SK-N-SH (cell line): ENCODE results near the gene ENOX2. TPM values are rescaled to one million over a fixed set of nuclear protein-coding genes. Genes with fewer than 3 reads are reported as not detected.
A peak's percentile ranks its signal among the peaks of the same experiment; 100 is the strongest.

Experiments used
- CTCF ChIA-PET: fragments of 300-600, 350-600 bp; formaldehyde crosslinking; extraction: SDS; loops from one replicate; lab custom pipeline; 2021; lab: Yijun Ruan, JAX
- POLR2A ChIA-PET: fragments of 350-600 bp; sonication (Branson Sonifier 250); formaldehyde crosslinking; extraction: SDS; loops from one replicate; lab custom pipeline; 2020; ENCODE audit warnings: antibody characterized with exemption, inconsistent platforms; lab: Yijun Ruan, JAX
- DNase-seq: peaks from one replicate; pipeline ENCODE4 v3.0.0; 2012
- H2AFZ ChIP-seq: fragments of 200-600 bp; sonication (generic); 2 replicates; pipeline ENCODE4 v1.8.1; 2016; ENCODE audit warnings: antibody characterized with exemption, mild to moderate bottlenecking, low read depth
- H3F3A ChIP-seq: fragments of 200-600 bp; sonication (generic); replicated peaks from 2 replicates; pipeline ENCODE3; 2016; ENCODE audit warnings: antibody characterized with exemption, mild to moderate bottlenecking; ENCODE audit not compliant: insufficient read depth
- H3K27ac ChIP-seq, 2 experiments: fragments of 200-500 bp in 1 of 2; fragments of 200-600 bp in 1 of 2; sonication (Bioruptor generic) in 1 of 2; sonication (generic), shearing (Covaris generic) in 1 of 2; 2 replicates each; pipeline versions ENCODE4 v1.5.1 to v1.6.1; 2014 to 2016; ENCODE audit warnings: low read depth in 2 of 2, inconsistent platforms in 1 of 2, low read length in 1 of 2, mild to moderate bottlenecking in 1 of 2, mixed read lengths in 1 of 2
- H3K27me3 ChIP-seq: fragments of 200-600 bp; sonication (generic), shearing (Covaris generic); 2 replicates; pipeline ENCODE4 v1.6.1; 2016; ENCODE audit warnings: mixed run types; ENCODE audit not compliant: insufficient read depth
- H3K36me3 ChIP-seq, 2 experiments: fragments of 200-500 bp in 1 of 2; fragments of 200-600 bp in 1 of 2; sonication (Bioruptor generic) in 1 of 2; sonication (generic) in 1 of 2; replicated peaks in 1 of 2; 2 replicates each; pipeline versions ENCODE3 to v1.5.1; 2014 to 2016; ENCODE audit warnings: low read length in 1 of 2, mild to moderate bottlenecking in 1 of 2; ENCODE audit not compliant: insufficient read depth in 2 of 2, control insufficient read depth in 1 of 2
- H3K4me1 ChIP-seq, 2 experiments: fragments of 200-500 bp in 1 of 2; fragments of 200-600 bp in 1 of 2; sonication (Bioruptor generic) in 1 of 2; sonication (generic), shearing (Covaris generic) in 1 of 2; 2 replicates each; pipeline versions ENCODE4 v1.5.1 to v1.6.1; 2014 to 2016; ENCODE audit warnings: low read depth in 1 of 2, low read length in 1 of 2, mixed run types in 1 of 2; ENCODE audit not compliant: insufficient read depth in 2 of 2, control insufficient read depth in 1 of 2
- H3K4me2 ChIP-seq: fragments of 200-600 bp; sonication (generic), shearing (Covaris generic); 2 replicates; pipeline ENCODE4 v1.6.1; 2017; ENCODE audit warnings: mixed run types
- H3K4me3 ChIP-seq, 2 experiments: fragments of 200-500 bp in 1 of 2; fragments of 200-600 bp in 1 of 2; sonication (Bioruptor generic) in 1 of 2; sonication (generic), shearing (Covaris generic) in 1 of 2; 2 replicates each; pipeline versions ENCODE4 v1.5.1 to v1.8.1; 2014 to 2016; ENCODE audit warnings: low read depth in 2 of 2, inconsistent platforms in 1 of 2, low read length in 1 of 2, mild to moderate bottlenecking in 1 of 2, mixed read lengths in 1 of 2, moderate library complexity in 1 of 2
- H3K79me2 ChIP-seq: fragments of 200-600 bp; sonication (generic); 2 replicates; pipeline ENCODE4 v1.8.1; 2017; ENCODE audit warnings: mild to moderate bottlenecking; ENCODE audit not compliant: insufficient read depth
- H3K9ac ChIP-seq: fragments of 200-600 bp; sonication (generic); 2 replicates; pipeline ENCODE4 v1.6.1; 2017; ENCODE audit warnings: mixed run types
- H3K9me2 ChIP-seq: fragments of 200-600 bp; sonication (generic); 2 replicates; pipeline ENCODE4 v1.6.1; 2017; ENCODE audit warnings: mixed run types
- H3K9me3 ChIP-seq: fragments of 200-600 bp; sonication (generic); 2 replicates; pipeline ENCODE4 v1.6.1; 2017; ENCODE audit warnings: mixed run types, mild to moderate bottlenecking, moderate library complexity
- H4K20me1 ChIP-seq: fragments of 200-600 bp; sonication (generic); 2 replicates; pipeline ENCODE4 v1.6.1; 2017; ENCODE audit warnings: mild to moderate bottlenecking, mixed run types; ENCODE audit not compliant: insufficient read depth
- EP300 ChIP-seq, 2 experiments: IDR thresholded peaks; 2 replicates each; pipeline versions ENCODE4 v1.4.0 to v1.6.1; 2012; ENCODE audit warnings: borderline replicate concordance in 1 of 2, low read depth in 1 of 2, low read length in 1 of 2
- EZH2phosphoT487 ChIP-seq: fragments of 200-600 bp; sonication (generic); IDR thresholded peaks from 2 replicates; pipeline ENCODE4 v1.6.1; 2017; ENCODE audit warnings: low read depth, mixed run types, mild to moderate bottlenecking, antibody characterized with exemption, moderate library complexity, borderline replicate concordance
- GABPA ChIP-seq: IDR thresholded peaks from 2 replicates; pipeline ENCODE4 v1.4.0; 2012; ENCODE audit warnings: low read depth, mild to moderate bottlenecking
- MEF2A ChIP-seq: IDR thresholded peaks from 2 replicates; pipeline ENCODE4 v1.4.0; 2012; ENCODE audit warnings: low read depth, borderline replicate concordance
- MXI1 ChIP-seq: IDR thresholded peaks from 2 replicates; pipeline ENCODE4 v1.6.1; 2012; ENCODE audit warnings: mild to moderate bottlenecking, low read depth, low read length, improper control_type of control experiment
- NFIC ChIP-seq: IDR thresholded peaks from 2 replicates; pipeline ENCODE4 v1.4.0; 2012; ENCODE audit warnings: borderline replicate concordance
- POLR2AphosphoS5 ChIP-seq: IDR thresholded peaks from 2 replicates; pipeline ENCODE4 v1.6.1; 2012; ENCODE audit warnings: low read depth, low read length
- TAF1 ChIP-seq: IDR thresholded peaks from 2 replicates; pipeline ENCODE4 v1.6.1; 2012; ENCODE audit warnings: low read depth, mild to moderate bottlenecking, low read length, moderate library complexity, borderline replicate concordance
- whole genome bisulfite sequencing: methylation state at CpG from one replicate; pipeline ENCODE4 v1.1.6; 2017; ENCODE audit warnings: low lambda C conversion rate; 5-methylcytosine and 5-hydroxymethylcytosine counted together
- polyA plus RNA-seq, 3 experiments: library from polyadenylated mRNA; depleted of rRNA; stranded (reverse); fragments of >200 nt; gene quantifications; 2 replicates each; pipeline ENCODE4 v1.2.3, GENCODE V29; 2012
- TF ChIP-seq, protein P1 (sequence below): IDR thresholded peaks from 2 replicates; pipeline ENCODE4; 2012

Gene ENOX2
- polyA plus RNA-seq, 1 of the 3 experiments (the other 2 are of a cell fraction), result 8.8 TPM

- TF ChIP-seq GABPA (no peak), MEF2A (no peak), TAF1 (no peak)
These were observed 61.2 kb downstream of the ENOX2 start (continued) for GRCh38 chrX:130841776-130842175.

DNA sequence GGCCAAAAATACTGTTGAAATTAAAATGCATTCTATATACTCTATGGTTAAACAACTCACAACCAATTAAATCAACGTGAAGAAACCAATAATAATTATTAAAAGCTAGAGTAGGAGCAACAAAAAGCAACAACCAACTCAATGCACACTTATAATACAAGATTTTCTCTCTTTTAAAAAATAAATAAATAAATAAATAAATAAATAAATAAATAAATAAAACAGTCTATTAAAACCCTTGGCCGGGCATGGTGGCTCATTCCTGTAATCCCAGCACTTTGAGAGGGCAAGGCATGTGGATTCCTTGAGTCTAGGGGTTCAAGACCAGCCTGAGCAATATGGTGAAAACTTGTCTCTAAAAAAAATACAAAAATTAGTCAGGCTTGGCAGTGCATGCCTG is 62.7 kb downstream of the ENOX2 start:
- H3K9me3 ChIP-seq, result no peaks in the 10 kb centered on the region
- no peaks in the 10 kb centered on the region for H3K27me3 ChIP-seq
- no peaks in the 10 kb centered on the region for H4K20me1 ChIP-seq
- H3K9ac ChIP-seq, result no peak overlapping the region
- H3K79me2 ChIP-seq, result no peaks in the 10 kb centered on the region
- H3K4me1 ChIP-seq, result no peaks in the 10 kb centered on the region; a peak in 1 of 4 replicates
- ChIA-PET CTCF (no interaction called here), POLR2A (no interaction called here)
- DNase-seq, result no peak
- H3K9me2 ChIP-seq, result 0 out of 2 replicates have a peak, but pooled peaks cover 4% of the 10 kb centered on the region
- H3K36me3 ChIP-seq, result no peaks in the 10 kb centered on the region
- no peak for TF ChIP-seq MXI1
- no peak overlapping the region for H3K27ac ChIP-seq
- H2AFZ ChIP-seq, result no peak overlapping the region
- H3K4me3 ChIP-seq, result no peak overlapping the region
- no peak overlapping the region for H3K4me2 ChIP-seq
- H3F3A ChIP-seq, result no peaks in the 10 kb centered on the region
- 30% methylated on average over 2 of the region's 2 CpGs for WGBS

DNA sequence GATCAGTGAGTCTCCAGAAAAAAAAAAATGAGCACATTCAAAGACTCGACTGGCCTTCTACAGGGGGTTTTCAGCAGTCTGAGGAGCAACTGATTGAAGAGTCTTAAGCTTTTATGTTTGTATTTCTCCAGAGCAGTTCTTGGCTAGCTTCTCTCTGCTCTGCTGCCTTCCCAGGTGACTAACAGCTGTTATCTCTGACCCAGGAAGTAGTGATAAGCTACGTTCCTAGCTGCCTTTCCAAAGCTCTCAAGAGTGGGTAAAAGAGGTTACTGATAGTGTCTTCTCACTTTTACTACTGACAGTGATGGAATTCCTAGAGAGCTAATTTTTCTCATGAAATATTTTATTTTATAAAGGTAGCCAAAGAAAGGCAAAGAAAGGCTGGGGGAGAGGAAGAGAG is 66.6 kb downstream of the ENOX2 start:
- ChIA-PET POLR2A (no interaction called here), CTCF (interaction anchor here (1.3 kb wide), 1 partner anchor 10 kb away, joined by 3 read pairs; no protein-coding TSS in a partner anchor)
- Histone ChIP-seq H3K9me3 (no peaks in the 10 kb centered on the region), H2AFZ (no peak overlapping the region), H3K4me1 (no peaks in the 10 kb centered on the region; a peak in 1 of 4 replicates), H3K9ac (no peak overlapping the region), H3K4me2 (no peak overlapping the region), H3K36me3 (no peaks in the 10 kb centered on the region), H3K27me3 (no peaks in the 10 kb centered on the region), H3K9me2 (0 out of 2 replicates have a peak, but pooled peaks cover 4% of the 10 kb centered on the region), H3K79me2 (no peaks in the 10 kb centered on the region), H4K20me1 (no peaks in the 10 kb centered on the region), H3K4me3 (no peak overlapping the region), H3F3A (no peaks in the 10 kb centered on the region), H3K27ac (no peak overlapping the region)
- DNase-seq, result no peak
- no peak for TF ChIP-seq POLR2AphosphoS5
- WGBS, result 48% methylated on average over 2 of the region's 2 CpGs

DNA sequence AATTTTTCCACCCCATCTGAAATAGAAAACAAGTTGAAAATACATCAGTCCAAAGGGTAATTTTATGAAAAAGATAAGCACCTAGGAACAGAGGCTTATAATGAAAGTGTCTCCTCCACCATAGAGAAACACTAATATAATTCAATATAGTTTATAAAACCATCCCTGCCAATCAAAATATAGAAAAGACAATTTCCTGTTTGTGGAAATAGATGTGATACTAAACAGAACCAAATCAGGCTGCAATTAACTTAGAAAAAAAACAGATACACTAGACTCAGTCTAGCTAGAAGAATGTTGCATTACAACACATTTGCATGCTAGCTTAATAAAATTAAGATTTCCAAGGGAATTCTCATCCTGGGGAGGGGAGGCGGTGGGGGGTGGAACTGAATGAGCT is 68.2 kb downstream of the ENOX2 start:
- no peaks in the 10 kb centered on the region for H3K9me3 ChIP-seq
- no peak for DNase-seq
- H3K4me2 ChIP-seq, result no peak overlapping the region
- no peaks in the 10 kb centered on the region for H3K36me3 ChIP-seq
- no peak overlapping the region for H3K4me3 ChIP-seq
- no peaks in the 10 kb centered on the region for H3K79me2 ChIP-seq
- ChIA-PET POLR2A (no interaction called here), CTCF (interaction anchor here (0.6 kb wide), 1 partner anchor 1575 kb away, joined by 4 read pairs; no protein-coding TSS in a partner anchor)
- H3K27ac ChIP-seq, result peak overlapping the region in 1 of 2 experiments; percentile 6; a peak in 1 of 4 replicates
- no peaks in the 10 kb centered on the region for H3K27me3 ChIP-seq
- no peak overlapping the region for H2AFZ ChIP-seq
- peak in 1 of 2 experiments; percentile 31; a peak in 1 of 4 replicates for TF ChIP-seq EP300 (IDR thresholded peaks at IDR 0.05; ENCODE audit: borderline replicate concordance in 1 of 2, low read depth in 1 of 2, low read length in 1 of 2)
- TF ChIP-seq EZH2phosphoT487, result no peak
- TF ChIP-seq, protein P1, sequence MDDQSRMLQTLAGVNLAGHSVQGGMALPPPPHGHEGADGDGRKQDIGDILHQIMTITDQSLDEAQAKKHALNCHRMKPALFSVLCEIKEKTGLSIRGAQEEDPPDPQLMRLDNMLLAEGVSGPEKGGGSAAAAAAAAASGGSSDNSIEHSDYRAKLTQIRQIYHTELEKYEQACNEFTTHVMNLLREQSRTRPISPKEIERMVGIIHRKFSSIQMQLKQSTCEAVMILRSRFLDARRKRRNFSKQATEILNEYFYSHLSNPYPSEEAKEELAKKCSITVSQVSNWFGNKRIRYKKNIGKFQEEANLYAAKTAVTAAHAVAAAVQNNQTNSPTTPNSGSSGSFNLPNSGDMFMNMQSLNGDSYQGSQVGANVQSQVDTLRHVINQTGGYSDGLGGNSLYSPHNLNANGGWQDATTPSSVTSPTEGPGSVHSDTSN, result no peak
- TF ChIP-seq NFIC, result no peak
- H4K20me1 ChIP-seq, result no peaks in the 10 kb centered on the region
- H3K4me1 ChIP-seq, result no peaks in the 10 kb centered on the region; a peak in 1 of 4 replicates
- no peaks in the 10 kb centered on the region for H3F3A ChIP-seq
- H3K9ac ChIP-seq, result no peak overlapping the region
- H3K9me2 ChIP-seq, result 0 out of 2 replicates have a peak, but pooled peaks cover under 1% of the 10 kb centered on the region
- 45% methylated on average over 1 of the region's 1 CpG for WGBS
